GM18951 (cell line): ENCODE data around the gene RET.

Experiments
- POLR2A ChIP-seq: IDR thresholded peaks from 4 replicates; pipeline ENCODE4 v1.6.1; 2011; ENCODE audit warnings: mild to moderate bottlenecking; ENCODE audit not compliant: insufficient read length, insufficient read depth; ENCODE audit errors: extremely low read depth
- in situ Hi-C: fragments of 300-500 bp; cut with MboI; formaldehyde crosslinking; loops from one replicate; pipeline ENCODE4 v1.12.0; 2022; ENCODE audit warnings: low sequenced_read_pairs, mixed read lengths, inconsistent platforms; ENCODE audit not compliant: unreplicated experiment

RET gene

DNA sequence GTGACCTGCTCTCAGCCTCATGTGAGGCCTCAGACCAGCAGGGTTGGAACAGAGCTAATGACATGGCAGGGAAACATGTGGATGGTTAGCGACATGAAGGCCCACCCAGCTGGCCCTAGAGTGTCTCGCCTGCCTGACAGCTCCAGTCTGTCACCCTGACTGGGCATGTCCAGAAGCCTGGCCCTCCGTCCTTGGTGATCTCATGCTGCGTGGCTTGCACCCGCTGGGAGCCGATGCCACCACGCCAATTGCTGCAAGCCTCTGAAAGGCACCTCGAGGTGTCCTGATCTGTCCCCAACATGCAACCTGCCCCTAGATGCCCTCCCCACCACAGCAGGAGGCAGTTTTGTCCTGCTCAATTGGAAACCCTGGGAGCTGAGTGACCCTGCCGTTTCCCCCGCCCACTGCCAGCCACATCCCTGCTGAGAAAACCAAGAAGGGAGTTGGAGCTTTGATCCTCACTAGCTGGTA, 27.8 kb upstream of the RET start:
- in situ Hi-C loops = no loop called here
- TF ChIP-seq POLR2A = no peak

DNA sequence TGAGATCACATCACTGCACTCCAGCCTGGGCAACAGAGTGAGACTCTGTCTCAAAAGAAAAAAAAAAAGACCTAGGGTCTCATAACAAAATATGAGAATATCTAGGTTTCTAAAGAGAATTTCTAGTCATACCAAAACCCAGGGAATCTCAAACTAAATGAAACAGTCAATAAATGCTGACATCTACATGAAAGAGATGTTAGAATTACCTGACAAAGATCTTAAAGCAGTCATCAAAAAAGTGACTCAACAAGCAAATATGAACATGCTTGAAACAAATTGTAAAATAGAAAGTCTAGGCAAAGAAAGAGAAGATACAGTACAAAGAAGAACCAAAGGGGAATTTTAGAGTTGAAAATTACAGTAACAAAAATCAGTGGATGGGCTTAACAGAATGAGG, 26.9 kb upstream of the RET start:
- in situ Hi-C loops = no loop called here
- TF ChIP-seq POLR2A = no peak

DNA sequence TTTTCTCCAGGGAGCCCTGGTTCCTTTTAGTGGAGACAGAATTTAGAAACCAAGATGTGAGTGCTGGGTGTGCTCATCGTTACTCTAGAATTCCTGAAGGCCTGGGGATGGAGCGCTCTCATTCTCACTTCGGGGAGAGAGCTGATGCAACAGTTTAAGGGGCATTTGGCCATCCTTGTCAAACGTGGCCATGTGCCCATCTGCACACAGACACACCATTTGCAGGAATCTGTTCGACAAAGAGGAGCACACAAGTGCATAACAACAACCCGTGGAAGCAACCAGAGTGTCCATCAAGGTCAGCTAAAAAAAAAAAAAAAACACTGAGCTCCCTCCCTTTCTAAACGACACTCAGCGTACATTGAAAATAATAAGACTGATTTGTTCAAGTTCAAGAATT, 23.0 kb upstream of the RET start:
- TF ChIP-seq POLR2A = no peak
- in situ Hi-C loops = no loop called here

DNA sequence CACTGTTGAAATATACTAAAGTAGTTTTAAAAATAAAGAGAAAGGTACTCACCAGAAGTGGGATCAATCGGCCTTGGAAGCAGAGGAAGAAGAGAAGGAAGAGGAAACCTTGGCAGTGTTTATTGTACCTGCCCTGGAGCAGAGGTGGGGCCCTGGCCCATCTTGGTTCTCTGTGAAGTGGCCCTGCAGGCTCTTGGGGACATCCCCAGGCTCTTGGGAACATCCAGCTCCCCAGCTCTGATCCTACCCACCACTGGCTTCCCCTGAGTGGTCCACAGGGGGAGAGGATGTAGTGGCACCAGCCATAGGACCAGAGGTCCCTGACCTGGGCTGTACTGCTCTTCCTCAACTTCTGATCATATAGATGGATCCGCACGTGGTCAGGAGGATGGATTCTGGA, 22.3 kb upstream of the RET start:
- no peak for TF ChIP-seq POLR2A
- in situ Hi-C loops = no loop called here

DNA sequence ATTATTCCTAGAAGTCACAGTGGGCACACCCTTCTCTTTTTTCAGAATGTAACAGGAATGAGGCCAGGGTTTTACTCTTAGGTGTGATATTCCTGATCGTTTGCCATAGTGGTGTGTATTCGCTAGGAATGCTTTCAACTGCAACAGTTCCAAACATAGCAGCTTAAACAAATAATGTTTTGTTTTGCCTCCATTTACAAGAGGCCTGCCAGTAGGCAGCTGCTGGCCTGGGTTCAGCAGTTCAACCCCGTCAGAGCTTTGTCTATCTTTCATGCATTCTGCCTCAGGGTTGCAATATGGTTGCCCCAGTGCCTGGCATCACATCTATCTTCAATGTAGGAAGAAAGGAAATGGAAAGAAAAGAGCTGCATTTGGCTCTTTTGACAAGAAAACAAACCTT, 21.7 kb upstream of the RET start:
- in situ Hi-C loops = no loop called here
- TF ChIP-seq POLR2A = no peak

DNA sequence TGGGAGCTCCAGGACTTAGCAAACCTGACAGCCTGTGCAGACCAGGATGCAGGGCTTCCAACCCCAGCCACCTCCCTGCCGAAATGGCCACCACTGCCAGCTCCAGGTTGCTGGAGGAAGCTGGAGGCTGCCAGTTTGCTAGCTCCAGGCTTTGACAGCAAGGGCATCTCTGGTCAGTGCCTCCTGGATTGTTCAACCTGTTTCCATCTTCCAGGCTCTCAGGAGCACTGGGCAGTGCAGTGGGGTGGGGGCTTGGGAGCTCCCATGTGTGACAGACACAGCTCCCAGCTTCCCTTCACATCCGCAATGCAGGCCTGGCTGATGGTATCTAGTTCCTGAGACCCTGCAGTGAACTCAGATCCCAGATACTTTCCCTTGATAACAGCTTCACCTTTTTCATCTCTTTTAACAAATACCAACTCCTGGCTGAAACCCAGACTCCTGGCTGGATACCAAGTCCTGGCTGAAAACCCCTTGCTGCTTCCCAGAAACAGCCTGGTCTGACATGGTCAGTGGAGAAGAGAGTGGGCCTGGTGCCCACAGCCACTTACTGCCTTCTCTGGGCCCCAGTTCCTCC, 20.8 kb upstream of the RET start:
- TF ChIP-seq POLR2A = no peak
- in situ Hi-C loops = no loop called here

DNA sequence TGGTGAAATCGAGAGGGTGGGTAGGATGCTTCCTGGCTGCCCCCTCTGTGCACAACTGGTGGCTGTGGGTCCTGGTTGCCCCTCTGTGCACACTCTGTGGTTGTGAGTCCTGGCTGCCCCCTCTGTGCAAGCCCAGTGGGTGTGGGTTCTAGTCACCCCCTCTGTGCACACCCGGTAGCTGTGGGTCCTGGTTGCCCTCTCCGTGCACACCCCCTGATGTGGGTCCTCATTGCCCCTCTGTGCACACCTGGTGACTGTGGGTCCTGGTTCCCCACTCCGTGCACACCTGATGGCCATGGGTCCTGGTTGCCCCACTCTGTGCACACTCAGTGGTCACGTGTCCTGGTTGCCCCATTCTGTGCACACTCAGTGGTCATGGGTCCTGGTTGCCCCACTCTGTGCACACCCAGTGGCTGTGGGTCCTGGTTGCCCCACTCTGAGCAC, 20.3 kb upstream of the RET start:
- no peak for TF ChIP-seq POLR2A
- in situ Hi-C loops = no loop called here

DNA sequence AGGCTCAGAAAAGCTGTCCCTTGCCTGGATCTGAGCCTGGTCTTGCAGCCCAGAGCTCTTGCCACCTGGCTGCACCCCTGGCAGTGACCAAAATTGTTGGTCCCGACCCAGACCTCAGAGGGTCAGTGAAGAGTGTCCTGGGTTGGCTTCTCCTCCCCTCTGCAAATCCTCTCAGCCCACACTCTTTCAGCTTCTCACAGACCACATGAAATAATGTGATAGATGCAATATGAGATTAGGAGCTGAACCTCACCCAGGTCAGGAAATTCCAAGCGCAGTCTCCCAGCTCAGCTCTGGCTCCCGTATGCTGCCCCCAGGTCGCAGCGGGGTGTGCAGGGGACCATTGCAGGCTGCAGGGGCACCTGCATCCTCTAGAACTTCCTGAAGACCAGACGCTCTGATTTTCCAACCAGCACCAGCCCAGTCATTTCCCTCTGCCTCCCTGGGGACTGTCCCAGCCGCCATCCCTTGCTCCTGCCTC, 19.6 kb upstream of the RET start:
- no peak for TF ChIP-seq POLR2A

DNA sequence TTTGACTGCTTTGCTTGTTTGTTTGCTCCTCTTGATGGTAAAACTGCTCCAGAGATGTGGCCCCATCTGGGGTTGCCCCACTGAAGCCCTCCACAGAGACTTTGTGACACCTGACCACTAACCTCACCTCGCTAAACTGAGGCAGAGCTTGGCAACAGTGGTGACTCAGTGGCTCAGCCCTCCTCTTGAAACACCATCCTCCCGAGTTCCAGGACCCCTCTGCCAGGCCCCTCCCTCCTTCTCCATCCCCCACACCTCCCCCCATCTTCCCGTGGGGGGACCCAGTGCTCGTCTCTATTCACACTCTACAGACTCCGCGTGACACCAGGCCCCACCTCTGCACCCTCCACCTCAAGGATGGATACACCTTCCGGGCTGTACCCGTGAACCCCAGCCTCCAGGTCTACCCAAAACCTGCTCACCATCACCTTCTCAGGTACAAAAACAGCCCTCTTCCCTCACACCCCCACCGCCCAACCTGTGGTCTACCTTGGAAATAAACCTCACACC, 19.0 kb upstream of the RET start:
- in situ Hi-C loops = no loop called here
- TF ChIP-seq POLR2A = no peak

More for the DNA sequence above, 19.6 kb upstream of the RET start:
- in situ Hi-C loops = no loop called here

DNA sequence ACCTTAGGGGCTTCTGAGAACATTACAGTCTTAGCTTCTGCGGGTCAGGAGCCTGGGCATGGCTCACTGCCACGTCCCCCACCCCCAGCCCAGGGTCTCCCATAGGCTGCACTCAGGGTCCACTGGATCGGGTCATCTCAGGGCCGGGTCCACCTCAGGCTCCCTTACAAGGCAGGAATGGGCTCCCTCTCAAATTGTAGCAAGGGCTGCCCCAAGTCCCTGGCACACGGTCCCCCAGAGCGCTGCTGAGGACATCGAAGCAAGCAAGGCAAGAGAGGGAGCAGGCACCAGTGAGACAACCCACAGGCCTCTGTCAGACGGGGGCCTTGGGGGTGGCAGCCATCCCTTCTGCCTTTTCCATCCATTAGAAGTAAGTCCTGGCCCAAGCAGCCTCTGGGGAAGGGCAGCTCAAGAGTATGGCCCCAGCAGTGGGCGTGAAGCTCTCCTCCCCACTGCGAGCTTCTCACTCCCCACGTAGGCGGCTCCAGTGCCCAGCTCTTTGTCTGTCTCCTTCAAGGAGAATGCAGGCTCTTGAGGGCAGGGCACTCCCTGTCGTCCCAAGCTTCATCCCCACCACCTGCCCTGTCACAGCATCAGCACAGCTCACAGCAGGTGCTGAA, 18.0 kb upstream of the RET start:
- no peak for TF ChIP-seq POLR2A
- in situ Hi-C loops = no loop called here

DNA sequence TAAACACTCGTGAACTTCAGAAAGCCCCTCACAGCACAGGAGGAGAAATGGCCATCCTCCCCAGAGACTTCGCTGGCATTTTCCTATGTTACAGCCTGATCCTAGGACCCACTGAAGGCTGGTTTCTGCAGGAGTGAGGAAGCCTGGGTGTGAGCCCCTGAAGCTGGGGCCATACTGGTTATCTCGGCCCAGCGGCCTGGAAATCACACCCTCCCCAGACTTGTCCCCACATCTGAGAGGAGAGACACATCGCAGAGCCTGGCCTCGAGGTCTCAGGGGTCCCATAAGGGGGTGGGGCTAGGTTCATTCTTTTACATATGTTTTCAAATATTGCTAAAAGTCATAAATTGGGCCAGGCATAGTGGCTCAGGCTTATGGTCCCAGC, 17.5 kb upstream of the RET start:
- in situ Hi-C loops = no loop called here
- no peak for TF ChIP-seq POLR2A

DNA sequence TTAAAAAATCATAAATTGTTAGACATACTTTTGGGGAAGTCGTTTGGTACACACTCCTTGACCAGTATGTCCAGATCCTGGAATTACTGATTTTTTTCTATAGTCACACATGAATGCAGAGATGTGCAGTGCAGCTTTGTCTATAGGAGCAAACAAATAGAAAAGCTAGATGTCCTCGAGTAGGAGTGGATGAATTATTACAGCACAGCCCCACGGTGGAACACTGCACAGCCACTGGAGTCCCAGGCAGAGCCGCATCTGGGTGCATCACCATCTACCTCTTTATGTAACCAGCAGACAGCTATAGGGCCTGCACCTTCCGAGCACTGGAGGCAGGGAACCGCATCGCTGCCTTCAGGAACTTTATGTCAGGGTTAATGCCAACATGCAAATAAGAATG, 17.0 kb upstream of the RET start:
- TF ChIP-seq POLR2A = no peak
- in situ Hi-C loops = no loop called here

DNA sequence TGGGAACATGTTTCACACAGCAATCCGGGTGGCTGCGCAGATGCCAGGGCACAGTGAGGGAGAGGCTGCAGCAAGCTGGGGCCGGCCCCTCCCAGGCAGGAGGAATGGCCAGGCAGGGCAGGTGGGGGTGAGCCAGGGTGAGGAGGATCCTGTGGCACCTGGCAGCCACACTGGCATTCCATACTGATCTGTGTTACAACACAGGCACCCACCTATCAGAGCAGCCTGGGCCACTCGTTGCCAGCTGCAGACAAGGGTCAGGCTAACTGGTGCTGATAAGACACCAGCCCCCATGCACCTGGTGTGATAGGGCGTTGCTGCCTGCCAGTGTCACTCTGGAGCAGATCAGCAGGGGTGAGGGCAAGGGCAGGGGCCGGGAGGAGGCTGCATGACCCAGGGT, 16.6 kb upstream of the RET start:
- in situ Hi-C loops = no loop called here
- no peak for TF ChIP-seq POLR2A

DNA sequence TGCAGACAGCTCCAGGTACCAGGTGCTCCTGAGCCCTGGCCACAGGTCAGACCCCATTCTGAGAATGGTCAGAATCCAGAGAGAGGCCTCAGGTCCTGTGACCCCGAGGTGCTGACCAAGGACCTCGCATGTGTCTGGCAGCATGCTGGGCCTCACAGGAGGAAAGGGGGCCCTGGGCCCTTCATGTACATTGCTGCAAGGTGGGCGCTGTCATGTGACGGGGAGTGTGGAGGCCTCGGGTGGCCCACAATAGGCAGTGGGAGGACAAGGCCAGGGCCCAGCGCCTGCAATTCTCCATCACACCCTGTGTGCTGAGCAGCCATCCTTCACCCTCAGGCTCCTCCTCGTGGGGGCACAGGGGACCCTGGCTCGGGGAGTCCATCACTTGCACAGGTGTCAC, 15.5 kb upstream of the RET start:
- no peak for TF ChIP-seq POLR2A
- in situ Hi-C loops = no loop called here

DNA sequence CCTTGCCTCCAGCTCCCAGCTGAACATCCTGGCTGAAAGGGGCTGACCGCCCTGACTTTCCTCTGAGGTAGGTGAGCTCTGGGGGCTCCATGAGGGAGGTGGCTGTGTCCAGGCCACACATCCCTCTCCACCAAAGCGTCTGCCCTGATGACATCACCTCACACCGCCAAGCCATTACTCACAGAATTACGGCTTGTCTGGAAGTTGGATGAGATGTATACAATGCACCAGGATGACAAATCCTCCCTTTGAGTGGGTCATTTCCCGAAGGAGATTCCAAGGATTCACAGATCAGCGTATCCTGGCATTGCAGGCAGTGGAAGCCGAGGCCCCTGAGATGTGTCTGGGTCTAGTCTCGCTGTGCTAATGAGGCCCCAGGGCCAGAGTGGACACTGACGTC, 15.1 kb upstream of the RET start:
- in situ Hi-C loops = no loop called here

More for the DNA sequence above, 15.1 kb upstream of the RET start:
- no peak for TF ChIP-seq POLR2A
